GM23248 (cell line): ENCODE measurements around the gene PNPLA4. TPM values are rescaled to one million over a fixed set of nuclear protein-coding genes. Genes with fewer than 3 reads are reported as not detected.

Source experiments
- DNase-seq: peaks from one replicate; pipeline ENCODE4 v3.0.0-alpha.2; 2015
- H2AFZ ChIP-seq: fragments of 200-600 bp; sonication (generic); 2 replicates; pipeline ENCODE4 v1.6.1; 2016; ENCODE audit warnings: antibody characterized with exemption
- H3F3A ChIP-seq: fragments of 200-600 bp; sonication (generic); 2 replicates; pipeline ENCODE4 v1.6.1; 2016; ENCODE audit warnings: mild to moderate bottlenecking, antibody characterized with exemption, mixed run types; ENCODE audit not compliant: insufficient read depth
- H3K27ac ChIP-seq: fragments of 200-600 bp; sonication (generic); 2 replicates; pipeline ENCODE4 v1.5.1; 2016; ENCODE audit warnings: mild to moderate bottlenecking
- H3K27me3 ChIP-seq: fragments of 200-600 bp; sonication (generic); replicated peaks from 2 replicates; pipeline ENCODE4 v1.6.1; 2016; ENCODE audit warnings: mild to moderate bottlenecking; ENCODE audit not compliant: insufficient read depth
- H3K36me3 ChIP-seq: fragments of 200-600 bp; sonication (generic); 2 replicates; pipeline ENCODE4 v1.6.1; 2016; ENCODE audit warnings: low read depth, mild to moderate bottlenecking
- H3K4me1 ChIP-seq: fragments of 200-600 bp; sonication (generic); 2 replicates; pipeline ENCODE4 v1.6.1; 2016; ENCODE audit warnings: mild to moderate bottlenecking; ENCODE audit not compliant: insufficient read depth
- H3K4me2 ChIP-seq: fragments of 200-600 bp; sonication (generic); one replicate; pipeline ENCODE4 v1.6.1; 2016; ENCODE audit warnings: mild to moderate bottlenecking; ENCODE audit not compliant: unreplicated experiment
- H3K4me3 ChIP-seq: fragments of 200-600 bp; sonication (generic); 2 replicates; pipeline ENCODE4 v1.5.1; 2016; ENCODE audit warnings: mild to moderate bottlenecking
- H3K79me2 ChIP-seq: fragments of 200-600 bp; sonication (generic); 2 replicates; pipeline ENCODE4 v1.6.1; 2016; ENCODE audit warnings: mild to moderate bottlenecking; ENCODE audit not compliant: insufficient read depth
- H3K9ac ChIP-seq: fragments of 200-600 bp; sonication (generic); 2 replicates; pipeline ENCODE4 v1.6.1; 2016; ENCODE audit warnings: mild to moderate bottlenecking
- H3K9me2 ChIP-seq: fragments of 200-600 bp; sonication (generic); 2 replicates; pipeline ENCODE4 v1.6.1; 2016; ENCODE audit warnings: mixed run types, mild to moderate bottlenecking, moderate library complexity; ENCODE audit not compliant: insufficient read depth
- H3K9me3 ChIP-seq: fragments of 200-600 bp; sonication (generic); one replicate; pipeline ENCODE4 v1.6.1; 2017; ENCODE audit warnings: low read depth
- H4K20me1 ChIP-seq: fragments of 200-600 bp; sonication (generic); 2 replicates; pipeline ENCODE4 v1.6.0; 2016; ENCODE audit not compliant: insufficient read depth
- EZH2 ChIP-seq: fragments of 200-600 bp; sonication (generic); IDR thresholded peaks from 2 replicates; pipeline ENCODE4 v1.6.1; 2018; ENCODE audit warnings: antibody characterized with exemption, mild to moderate bottlenecking; ENCODE audit not compliant: insufficient read depth, poor library complexity, severe bottlenecking
- EZH2phosphoT487 ChIP-seq: fragments of 200-600 bp; sonication (generic); IDR thresholded peaks from 2 replicates; pipeline ENCODE4 v1.6.1; 2018; ENCODE audit warnings: antibody characterized with exemption, moderate library complexity, mild to moderate bottlenecking, low read depth; ENCODE audit not compliant: insufficient read depth
- WGBS, 2 experiments: methylation state at CpG; one replicate each; pipeline ENCODE4 v1.1.6; 2015 to 2017; ENCODE audit warnings: low lambda C conversion rate in 2 of 2, low coverage in 1 of 2; ENCODE audit errors: missing lambda C conversion rate in 2 of 2; 5-methylcytosine and 5-hydroxymethylcytosine counted together
- in situ Hi-C: fragments of 300-500 bp; cut with MboI; formaldehyde crosslinking; loops from 2 replicates; pipeline ENCODE4 v1.15.0; 2020
- polyA plus RNA-seq: library from polyadenylated mRNA; unstranded; fragments of >200 nt; fragmentation: Nextera tagmentation; extraction: Ambion mirVana; gene quantifications from 2 replicates; pipeline ENCODE4 v1.2.1, GENCODE V29; 2016
- total RNA-seq: library from RNA; depleted of rRNA; stranded (reverse); fragments of >200 nt; shearing (Covaris generic); gene quantifications from 2 replicates; pipeline ENCODE4 v1.2.3, GENCODE V29; 2014

Gene PNPLA4
- total and polyA plus RNA-seq, 2 experiments from 2014 or later: 10.7 to 12.0 TPM

GRCh38 chrX:7960246-7960645, 33.0 kb upstream of the PNPLA4 start:
- TF ChIP-seq EZH2: no peak
- no peak for TF ChIP-seq EZH2phosphoT487
- no peaks in the 10 kb centered on the region for H3F3A ChIP-seq
- WGBS, 2 experiments: 22 to 53% methylated on average over 1 of the region's 1 CpG
- no peak overlapping the region for H3K4me3 ChIP-seq
- in situ Hi-C loops: no loop called here
- DNase-seq: no peak
- no peak overlapping the region for H3K4me2 ChIP-seq
- H2AFZ ChIP-seq: no peak overlapping the region
- H3K27me3 ChIP-seq: no peaks in the 10 kb centered on the region
- H3K9ac ChIP-seq: no peak overlapping the region
- H3K9me3 ChIP-seq: no peaks in the 10 kb centered on the region
- H3K9me2 ChIP-seq: no peaks in the 10 kb centered on the region
- H3K27ac ChIP-seq: no peak overlapping the region
- H3K36me3 ChIP-seq: no peaks in the 10 kb centered on the region
- no peaks in the 10 kb centered on the region for H3K79me2 ChIP-seq
- no peaks in the 10 kb centered on the region for H3K4me1 ChIP-seq
- no peaks in the 10 kb centered on the region for H4K20me1 ChIP-seq

GRCh38 chrX:7953446-7953845, 26.2 kb upstream of the PNPLA4 start:
- Histone ChIP-seq H3K79me2 (no peaks in the 10 kb centered on the region), H3K4me3 (no peak overlapping the region), H3K9me3 (no peaks in the 10 kb centered on the region), H3K9me2 (no peaks in the 10 kb centered on the region), H3F3A (no peaks in the 10 kb centered on the region), H3K27ac (no peak overlapping the region), H4K20me1 (no peaks in the 10 kb centered on the region), H3K4me1 (no peaks in the 10 kb centered on the region), H3K9ac (no peak overlapping the region), H3K4me2 (no peak overlapping the region), H3K36me3 (no peaks in the 10 kb centered on the region), H2AFZ (no peak overlapping the region), H3K27me3 (no peaks in the 10 kb centered on the region)
- no peak for DNase-seq
- TF ChIP-seq EZH2 (no peak), EZH2phosphoT487 (no peak)
- WGBS, 2 experiments: 4 to 10% methylated on average over 5 of the region's 5 CpGs
- in situ Hi-C loops: no loop called here

GRCh38 chrX:7950865-7951264, 23.7 kb upstream of the PNPLA4 start:
- no peak for TF ChIP-seq EZH2phosphoT487
- TF ChIP-seq EZH2: no peak
- no peaks in the 10 kb centered on the region for H3K9me3 ChIP-seq
- no peak overlapping the region for H3K4me2 ChIP-seq
- no peak overlapping the region for H2AFZ ChIP-seq
- no peaks in the 10 kb centered on the region for H3K79me2 ChIP-seq
- H3K36me3 ChIP-seq: no peaks in the 10 kb centered on the region
- 45 to 47% methylated on average over 2 of the region's 2 CpGs for WGBS, 2 experiments
- no peaks in the 10 kb centered on the region for H3K4me1 ChIP-seq
- H3K27ac ChIP-seq: no peak overlapping the region
- H3K27me3 ChIP-seq: no peaks in the 10 kb centered on the region
- no peaks in the 10 kb centered on the region for H3K9me2 ChIP-seq
- H3K9ac ChIP-seq: no peak overlapping the region
- H3F3A ChIP-seq: no peaks in the 10 kb centered on the region
- no peak for DNase-seq
- no peak overlapping the region for H3K4me3 ChIP-seq
- in situ Hi-C loops: no loop called here
- H4K20me1 ChIP-seq: no peaks in the 10 kb centered on the region

- Histone ChIP-seq H3K36me3 (no peaks in the 10 kb centered on the region), H3K27ac (no peak overlapping the region), H3K27me3 (no peaks in the 10 kb centered on the region), H3K9ac (no peak overlapping the region), H3K4me1 (no peaks in the 10 kb centered on the region), H2AFZ (no peak overlapping the region), H3K4me2 (no peak overlapping the region), H3K9me3 (no peaks in the 10 kb centered on the region), H4K20me1 (no peaks in the 10 kb centered on the region), H3F3A (no peaks in the 10 kb centered on the region), H3K79me2 (no peaks in the 10 kb centered on the region), H3K4me3 (no peak overlapping the region), H3K9me2 (no peaks in the 10 kb centered on the region)
- DNase-seq: no peak
- in situ Hi-C loops: no loop called here
- no peak for TF ChIP-seq EZH2phosphoT487
- no peak for TF ChIP-seq EZH2
- WGBS, 2 experiments: 41 to 54% methylated on average over 3 of the region's 3 CpGs
Observed at GRCh38 chrX:7948483-7948882, 21.3 kb upstream of the PNPLA4 start.

- Histone ChIP-seq H3K4me2 (no peak overlapping the region), H4K20me1 (no peaks in the 10 kb centered on the region), H3K27ac (no peak overlapping the region), H2AFZ (no peak overlapping the region), H3K9ac (no peak overlapping the region), H3K9me3 (no peaks in the 10 kb centered on the region), H3K4me1 (no peaks in the 10 kb centered on the region), H3F3A (no peaks in the 10 kb centered on the region), H3K9me2 (no peaks in the 10 kb centered on the region), H3K4me3 (no peak overlapping the region), H3K36me3 (no peaks in the 10 kb centered on the region), H3K27me3 (no peaks in the 10 kb centered on the region), H3K79me2 (no peaks in the 10 kb centered on the region)
- TF ChIP-seq EZH2: no peak
- no peak for TF ChIP-seq EZH2phosphoT487
- in situ Hi-C loops: no loop called here
- 43 to 56% methylated on average over 1 to 2 of the region's 2 CpGs for WGBS, 2 experiments
- DNase-seq: no peak
Observed at GRCh38 chrX:7946960-7947359, 19.7 kb upstream of the PNPLA4 start.
